ENCODE results near the gene SNAI1.
"Not testable (repeated sequence)": the region's sequence is repeated elsewhere in the genome, so short reads cannot be mapped to it uniquely, and the experiment has no call there.

GRCh38 chr20:49998478-49999188, 15.9 kb downstream of the SNAI1 start:
- TF ChIP-seq POLR2AphosphoS5, POLR2A, CTCF (IDR thresholded peaks at IDR 0.05): not testable (repeated sequence)

All from suprapubic skin (tissue), 4 donors.